Activated CD4-positive, CD25-positive, alpha-beta regulatory T cell treated with anti-CD3 and anti-CD28 coated beads, Interleukin-2, amount 50 U/mL, for 16 hours (primary cell): ENCODE data around the gene MUC21.

ENCODE experiments used
- DNase-seq: peaks from one replicate; pipeline ENCODE4 v3.0.0-alpha.2; 2020; ENCODE audit warnings: low read depth, low spot score

Gene MUC21

DNA sequence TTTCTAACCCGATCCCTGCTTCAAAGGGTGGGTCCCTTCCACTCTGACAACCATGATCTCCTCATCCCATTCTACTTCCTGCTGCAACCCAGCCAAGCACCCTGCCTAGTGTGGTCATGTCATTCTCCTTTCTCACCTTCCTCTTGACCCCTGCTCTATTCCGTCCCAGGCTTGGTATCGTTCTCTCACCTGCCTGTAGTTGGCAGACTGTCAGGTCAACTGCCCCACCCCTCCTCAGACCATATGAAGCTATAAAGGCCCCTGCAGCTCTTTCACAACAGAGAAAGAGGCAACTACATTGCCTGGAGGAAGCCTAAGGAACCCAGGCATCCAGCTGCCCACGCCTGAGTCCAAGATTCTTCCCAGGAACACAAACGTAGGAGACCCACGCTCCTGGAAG, at the start of gene MUC21:
Gene MUC21, plus strand, starts transcription at position 280 of the 400 bp plus-strand sequence. CDS start 241 bp downstream, outside the sequence.
- no peak for DNase-seq

GRCh38 chr6:30935018-30935417, 48.5 kb upstream of the MUC21 start:
- DNase-seq, result no peak

DNA sequence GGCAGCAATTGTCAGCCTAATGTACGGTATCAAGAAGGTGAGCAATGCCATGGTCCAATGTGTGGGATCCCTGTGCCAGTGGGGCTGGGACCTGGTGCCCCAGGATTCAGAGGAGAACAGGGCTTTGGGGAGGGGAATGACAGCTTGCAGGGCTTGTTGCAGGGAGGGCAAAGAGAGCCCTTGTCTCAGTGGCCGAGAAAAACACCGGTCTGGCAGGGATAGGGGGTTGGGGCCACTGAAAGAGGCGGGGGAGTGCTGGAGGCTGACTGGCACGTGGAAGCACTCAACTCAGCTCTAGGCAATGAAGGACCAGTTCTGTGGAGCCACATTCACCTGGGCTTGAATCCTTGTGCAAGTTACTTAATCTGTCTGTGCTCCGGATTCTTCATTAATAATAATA, 46.3 kb upstream of the MUC21 start:
- DNase-seq, result no peak

- DNase-seq, result no peak
These were observed 44.8 kb upstream of the MUC21 start for GRCh38 chr6:30938730-30939129.

DNA sequence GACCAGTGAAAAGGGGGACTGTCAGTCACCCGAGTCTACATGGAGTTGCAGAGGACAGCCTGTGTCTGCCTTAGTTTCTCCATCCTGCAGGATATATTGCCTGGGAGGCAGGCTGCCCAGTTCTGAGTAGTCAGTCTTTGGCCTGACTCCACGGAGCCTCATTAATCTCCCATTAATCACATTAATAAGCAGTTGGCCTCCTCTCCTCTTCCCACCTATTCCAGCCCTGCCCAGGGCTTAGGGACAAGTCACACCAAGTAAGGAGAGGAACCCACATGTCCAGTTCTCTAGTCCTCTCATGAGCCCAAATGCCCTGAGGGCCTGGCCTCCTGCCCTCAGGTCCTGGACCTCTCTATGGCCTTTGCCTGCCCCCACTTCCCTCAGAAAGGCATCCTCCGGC, 44.0 kb upstream of the MUC21 start:
- DNase-seq, result no peak

DNA sequence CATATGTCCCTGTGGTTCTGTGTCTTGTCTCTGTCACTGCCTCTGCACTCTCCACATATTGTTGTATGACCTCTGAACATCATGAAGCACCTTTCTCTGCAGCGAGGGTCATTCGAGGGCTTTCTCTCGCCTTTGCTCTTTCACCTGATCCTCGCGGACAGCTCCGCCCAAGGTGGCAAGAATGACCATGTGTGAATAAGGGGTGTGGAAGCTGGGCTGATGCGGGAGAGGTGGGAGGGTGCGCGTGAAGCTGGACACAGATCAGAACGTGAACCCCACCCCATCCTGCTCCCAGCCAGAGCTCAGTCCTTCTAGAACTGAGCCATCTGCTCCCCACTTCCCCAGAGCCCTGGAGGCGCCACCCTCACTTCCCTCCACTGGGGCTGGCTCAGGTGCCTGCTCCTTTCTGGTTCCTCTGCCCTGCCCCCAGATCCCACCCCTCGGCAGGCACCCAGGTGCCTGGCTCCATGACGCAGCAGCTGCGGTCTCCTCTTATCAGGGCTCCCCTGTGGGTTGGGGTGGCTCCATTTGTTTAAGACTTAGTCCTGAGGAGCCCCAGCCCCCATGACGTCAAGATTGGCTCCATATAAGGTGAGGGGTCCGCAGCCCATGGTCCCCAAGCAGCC, 43.0 kb upstream of the MUC21 start, which contains the start of gene MUCL3:
Gene MUCL3, plus strand, starts transcription at position 613 of the 626 bp plus-strand sequence. CDS start 27 bp downstream, outside the sequence.
- DNase-seq, result no peak

GRCh38 chr6:30942338-30943060, 41.0 kb upstream of the MUC21 start:
- no peak for DNase-seq

GRCh38 chr6:30944051-30944450, 39.5 kb upstream of the MUC21 start:
- DNase-seq, result no peak

DNA sequence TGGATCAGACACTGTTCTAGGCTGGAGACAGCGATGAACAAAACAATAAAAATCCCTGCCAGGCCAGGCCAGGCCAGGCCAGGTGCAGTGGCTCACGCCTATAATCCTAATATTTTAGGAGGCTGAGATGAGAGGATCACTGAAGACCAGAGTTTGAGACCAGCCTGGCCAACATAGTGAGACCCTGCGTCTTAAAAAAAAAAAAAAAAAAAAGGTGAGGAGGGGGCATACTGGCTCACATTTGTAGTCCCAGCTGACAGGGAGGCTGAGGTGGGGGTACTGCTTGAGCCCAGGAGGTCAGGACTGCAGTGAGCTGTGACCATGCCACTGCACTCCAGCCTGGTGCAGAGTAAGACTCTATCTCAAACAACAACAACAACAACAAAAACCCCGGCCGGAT, 38.2 kb upstream of the MUC21 start:
- DNase-seq, result no peak

DNA sequence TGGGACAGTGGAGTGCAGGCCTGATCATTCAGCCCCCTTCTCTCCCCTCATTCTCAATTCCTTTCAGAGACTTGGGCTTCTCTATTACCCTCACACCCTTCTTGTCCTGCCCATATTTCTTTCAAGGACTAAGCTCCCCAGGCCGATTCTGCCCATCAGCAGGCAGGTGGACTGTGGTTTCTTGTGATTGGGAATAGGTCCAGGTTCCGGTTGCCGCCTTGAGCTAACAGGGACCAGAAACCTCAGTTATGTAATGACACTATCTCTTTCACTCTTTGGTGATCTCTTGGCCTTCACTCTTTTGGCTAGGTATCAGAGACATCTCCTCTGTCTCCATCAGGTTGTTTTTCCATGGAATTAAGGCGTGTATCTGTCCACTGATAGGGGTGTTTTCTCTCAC, 36.3 kb upstream of the MUC21 start:
- DNase-seq, result no peak

DNA sequence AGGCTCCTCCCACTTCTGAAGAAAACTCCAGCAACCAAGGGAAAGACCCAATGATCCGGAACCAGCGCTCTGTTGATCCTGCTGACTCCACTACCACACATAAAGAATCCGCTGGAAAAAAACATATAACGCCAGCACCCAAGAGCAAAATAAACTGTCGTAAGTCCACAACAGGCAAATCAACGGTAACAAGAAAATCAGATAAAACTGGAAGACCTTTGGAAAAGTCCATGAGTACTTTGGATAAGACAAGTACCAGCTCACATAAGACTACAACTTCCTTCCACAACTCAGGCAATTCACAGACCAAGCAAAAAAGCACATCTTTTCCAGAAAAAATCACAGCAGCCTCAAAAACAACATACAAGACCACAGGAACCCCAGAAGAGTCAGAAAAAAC, 34.7 kb upstream of the MUC21 start:
- DNase-seq, result no peak

GRCh38 chr6:30951907-30952469, 31.5 kb upstream of the MUC21 start:
- no peak for DNase-seq

GRCh38 chr6:30954631-30955366, 28.7 kb upstream of the MUC21 start:
- DNase-seq, result no peak

DNA sequence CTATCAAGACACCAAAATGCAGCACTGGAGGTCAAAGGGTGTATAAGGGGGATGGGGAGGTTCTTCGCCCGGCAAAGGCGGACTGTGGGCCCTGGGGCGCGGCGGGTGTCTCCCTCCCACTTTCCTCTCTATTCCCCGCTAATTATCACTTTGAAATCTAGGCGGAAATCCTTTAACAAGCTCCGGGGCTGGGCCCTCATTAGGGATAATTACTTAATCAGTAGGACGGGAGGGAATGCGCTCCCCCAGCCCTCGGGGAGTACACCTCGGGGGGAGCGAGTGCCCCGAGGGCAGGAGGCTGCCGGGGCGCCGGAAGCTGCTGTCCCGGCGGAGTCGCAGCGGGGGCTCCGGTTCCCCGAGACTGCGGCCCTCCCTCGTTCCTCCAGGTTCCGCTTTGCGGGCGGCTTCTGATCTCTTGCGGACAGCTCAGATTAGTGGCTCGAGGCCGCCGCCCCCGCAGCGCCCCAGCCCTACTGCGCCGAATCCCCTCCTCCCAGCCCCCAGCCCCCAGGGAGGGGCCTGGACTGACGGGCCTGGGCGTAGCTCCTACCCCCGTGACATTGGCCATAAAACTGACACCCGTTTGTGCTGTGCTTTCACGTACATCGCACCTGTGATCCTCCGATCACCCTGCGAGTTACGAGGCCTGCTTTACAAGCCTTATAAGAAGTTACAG, 28.0 kb upstream of the MUC21 start:
- peak; percentile 61 for DNase-seq

- DNase-seq, result no peak
These were observed 25.8 kb upstream of the MUC21 start for GRCh38 chr6:30957716-30958115.

DNA sequence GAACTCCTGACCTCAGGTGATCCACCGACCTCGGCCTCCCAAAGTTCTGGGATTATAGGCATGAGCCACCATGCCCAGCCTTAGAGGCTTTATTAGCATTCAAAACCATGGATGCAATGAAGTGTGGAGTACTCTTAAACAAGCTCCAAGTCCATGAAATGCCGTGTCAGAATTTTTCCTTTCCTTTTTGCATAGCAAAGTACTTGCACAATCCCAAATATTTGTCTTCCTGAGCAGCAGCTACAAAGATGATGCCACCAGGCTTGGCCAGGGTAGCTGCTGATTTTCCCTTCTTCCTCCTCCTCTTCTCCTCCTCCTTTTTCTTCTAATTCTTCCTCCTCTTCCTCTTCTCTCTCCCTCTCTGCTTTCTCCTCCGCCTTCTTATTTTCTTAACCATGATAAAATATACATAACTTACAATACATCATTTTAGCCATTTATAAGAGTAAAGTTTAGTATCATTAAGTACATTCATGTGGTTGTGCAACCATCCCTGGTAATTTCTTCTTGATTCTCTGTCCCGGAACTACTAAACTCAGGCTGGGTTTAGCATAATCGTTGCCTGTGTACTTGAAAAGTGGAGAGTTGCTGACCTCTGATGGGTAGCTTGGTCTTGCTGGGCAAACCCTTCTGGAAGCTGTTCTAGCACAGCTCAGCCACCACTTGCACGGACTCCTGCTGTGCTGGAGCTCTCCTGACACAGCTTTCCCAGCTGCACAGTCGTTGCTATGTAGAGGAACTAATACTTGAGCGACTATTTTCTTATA, 22.4 kb upstream of the MUC21 start:
- no peak for DNase-seq

GRCh38 chr6:30962716-30963115, 20.8 kb upstream of the MUC21 start:
- no peak for DNase-seq

- no peak for DNase-seq
These were observed 19.9 kb upstream of the MUC21 start for GRCh38 chr6:30963641-30964040.

DNA sequence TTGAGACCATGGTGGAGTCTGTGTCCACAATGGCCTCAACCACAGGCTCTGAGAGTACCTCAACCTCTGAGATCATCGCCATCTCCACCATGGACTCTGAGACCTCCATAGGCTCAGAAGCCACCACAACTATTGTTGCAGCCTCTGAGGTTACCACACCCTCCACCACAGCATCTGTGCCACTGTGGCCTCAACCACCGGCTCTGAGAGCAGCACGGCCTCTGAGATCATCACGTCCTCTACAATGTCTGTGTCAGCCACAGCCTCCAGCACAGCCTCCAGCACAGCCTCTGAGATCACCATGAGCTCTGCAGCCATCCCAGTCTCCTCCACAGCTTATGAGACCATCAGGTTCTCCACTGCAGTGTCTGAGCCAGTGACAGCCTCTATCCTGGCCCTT, 19.4 kb upstream of the MUC21 start:
- no peak for DNase-seq

DNA sequence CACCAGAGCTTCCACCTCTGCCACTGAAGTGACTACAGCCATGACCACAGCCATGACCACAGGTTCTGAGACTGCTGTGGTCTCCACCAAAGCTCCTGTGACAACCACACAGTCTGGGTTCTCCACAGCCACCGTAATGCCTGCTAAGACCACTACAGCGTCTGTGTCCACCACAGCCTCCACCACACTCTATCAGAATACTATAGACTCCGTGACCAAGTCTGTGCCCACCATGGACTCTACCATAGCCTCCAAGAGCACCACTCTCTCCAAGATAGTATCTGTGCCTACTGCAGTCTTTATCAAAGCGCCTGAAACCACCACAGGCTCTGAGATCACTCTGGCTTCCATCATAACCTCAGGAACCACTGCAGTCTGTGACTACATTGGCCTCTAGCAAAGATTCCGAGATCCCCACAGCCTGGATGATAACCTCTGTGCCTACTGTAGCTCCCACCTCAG, 18.3 kb upstream of the MUC21 start:
- DNase-seq, result no peak

DNA sequence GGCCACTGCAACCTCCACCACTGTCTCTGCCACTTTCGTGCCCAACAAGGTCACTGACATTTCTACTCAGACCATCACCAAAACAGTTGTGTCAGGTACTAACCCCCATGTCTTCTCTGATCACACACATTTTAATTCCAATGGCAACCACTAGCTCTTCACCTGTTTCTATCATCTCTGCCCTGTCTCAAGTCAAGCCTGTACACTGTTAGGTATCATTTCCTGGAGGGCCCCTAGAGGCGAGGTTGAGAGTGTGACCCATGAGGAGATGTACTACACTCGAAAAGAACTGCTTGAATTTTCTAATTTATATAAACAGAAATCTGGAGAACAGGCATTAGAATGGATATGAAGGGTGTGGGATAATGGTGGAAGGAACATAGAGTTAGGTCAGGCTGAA, 17.4 kb upstream of the MUC21 start:
- DNase-seq, result no peak
